Left forelimb (tissue), 1 donor: ENCODE data around the gene UGT1A3.

ENCODE experiments used
- DNase-seq: peaks from one replicate; pipeline ENCODE4 v3.0.0-alpha.2; 2018; ENCODE audit warnings: low spot score

UGT1A3 gene

GRCh38 chr2:233816771-233817170, 87.9 kb downstream of the UGT1A3 start:
- peak; percentile 31 for DNase-seq

DNA sequence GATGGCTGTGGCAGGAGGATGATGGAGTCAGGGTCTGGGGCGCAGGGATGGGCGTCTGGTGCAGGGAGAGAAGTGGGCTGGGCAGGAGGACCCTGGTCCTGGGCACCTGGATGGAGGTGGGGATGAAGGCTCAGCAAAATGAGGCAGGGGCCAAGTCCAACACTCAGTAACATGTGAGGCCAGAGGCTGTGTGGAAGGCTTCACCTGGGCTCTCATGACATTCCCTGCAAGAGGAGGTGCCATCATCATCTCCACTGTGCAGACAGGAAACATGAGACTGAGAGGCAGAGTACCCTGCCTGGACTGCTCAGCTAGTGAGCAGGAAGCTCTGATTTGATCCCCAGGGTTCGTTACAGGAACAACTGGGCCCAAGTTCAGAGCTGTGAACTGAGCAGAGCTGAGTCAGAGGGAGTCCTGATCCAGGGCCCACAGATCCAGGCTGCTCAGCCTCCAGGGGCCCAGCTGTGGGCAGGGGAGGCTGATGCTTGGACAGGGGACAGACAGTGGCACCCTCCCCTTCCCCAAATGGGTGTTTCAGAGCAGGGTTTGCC, 88.6 kb downstream of the UGT1A3 start:
- DNase-seq: peak; percentile 41

- peak; percentile 23 for DNase-seq
Measured at GRCh38 chr2:233817995-233818638, 89.3 kb downstream of the UGT1A3 start.

DNA sequence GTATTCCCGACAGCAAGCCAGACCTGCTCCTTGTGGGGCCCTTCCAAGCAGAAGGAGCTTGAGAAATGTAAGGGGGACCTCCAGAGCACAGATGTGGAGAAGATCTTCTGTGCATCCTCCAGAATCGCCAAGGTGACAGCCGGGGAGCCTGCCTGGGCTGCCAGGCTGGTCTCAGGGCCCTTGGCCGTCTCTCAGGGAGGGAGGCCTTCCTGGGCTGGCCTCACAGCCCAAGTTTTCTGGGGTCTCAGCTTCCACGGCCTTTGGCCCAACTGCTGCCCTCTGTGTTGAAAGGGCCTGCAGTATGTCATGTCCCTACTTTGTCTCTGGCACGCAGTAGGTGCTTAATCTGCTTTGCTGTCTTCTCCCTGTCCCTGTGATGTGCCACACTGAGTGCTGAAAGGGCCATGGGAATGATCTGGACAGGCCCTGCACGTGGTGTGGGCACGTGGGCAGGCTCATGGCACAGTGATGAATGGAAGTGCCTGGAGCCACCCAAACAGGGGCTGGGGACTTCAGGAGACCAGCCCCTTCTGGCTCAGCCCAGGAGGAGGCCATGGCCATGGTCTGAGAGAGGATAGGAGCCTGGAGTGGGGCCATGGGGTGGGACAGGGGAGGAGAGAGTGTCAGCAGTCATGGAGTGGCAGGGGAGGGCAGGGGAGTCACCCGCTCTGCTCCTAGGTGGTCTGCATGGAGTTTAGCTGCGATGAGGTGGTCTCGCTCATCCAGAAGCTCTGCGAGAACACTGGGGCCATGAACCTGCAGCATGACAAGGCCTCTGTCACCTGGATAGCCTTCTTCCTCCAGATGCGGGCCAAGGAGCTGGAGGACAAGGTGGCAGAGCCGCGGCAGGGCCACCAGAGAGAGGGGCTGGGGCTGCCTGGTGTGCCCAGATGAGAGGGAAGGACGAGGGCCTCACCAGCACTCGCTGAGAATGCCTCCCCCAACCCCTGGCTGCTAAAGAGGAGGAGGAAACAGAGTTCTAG, 90.1 kb downstream of the UGT1A3 start:
- DNase-seq: peak; percentile 40

GRCh38 chr2:233819884-233820773, 91.3 kb downstream of the UGT1A3 start:
- DNase-seq: peak; percentile 31

DNA sequence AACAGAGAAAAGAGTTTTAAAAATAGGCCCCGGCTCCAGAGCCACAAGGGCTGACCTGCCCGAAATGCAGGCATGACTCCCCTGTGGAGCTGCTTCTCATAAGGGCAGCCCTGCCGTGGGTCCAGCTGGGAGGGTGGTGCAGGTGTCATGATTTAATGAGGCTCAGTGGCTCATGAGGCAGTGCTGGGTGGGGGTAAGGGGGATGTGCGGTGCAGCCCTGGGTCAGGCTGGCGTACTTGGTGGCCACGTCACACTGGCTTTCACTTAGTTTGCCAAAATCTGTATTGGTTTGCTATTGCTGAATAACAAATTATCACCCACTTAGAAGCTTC, 91.9 kb downstream of the UGT1A3 start:
- DNase-seq: peak; percentile 15

GRCh38 chr2:233821196-233821595, 92.4 kb downstream of the UGT1A3 start:
- no peak for DNase-seq

- DNase-seq: peak; percentile 9
Measured at GRCh38 chr2:233821709-233822100, 92.9 kb downstream of the UGT1A3 start.

GRCh38 chr2:233822101-233822771, 93.4 kb downstream of the UGT1A3 start:
- peak; percentile 44 for DNase-seq
